Measurements from ENCODE around the gene ZC3H10. TPM values are rescaled to one million over a fixed set of nuclear protein-coding genes. Genes with fewer than 3 reads are reported as not detected.

The ZC3H10 gene
- total and polyA plus RNA-seq, 2 donors (not counting 3 experiments of a cell fraction or from before 2014, with no cell fraction given), result 2.6 to 10.1 TPM

GRCh38 chr12:56137853-56138571 lies 19.9 kb downstream of the ZC3H10 start:
- TF ChIP-seq EZH2 (IDR thresholded peaks at IDR 0.05; ENCODE audit: borderline replicate concordance, low read depth, low read length, severe bottlenecking), result no peak
- no peak for TF ChIP-seq POLR2AphosphoS5 (IDR thresholded peaks at IDR 0.05; ENCODE audit: insufficient read depth, low read depth, low read length)
- TF ChIP-seq MAX (IDR thresholded peaks at IDR 0.05; ENCODE audit: insufficient read depth, insufficient read length), result no peak
- no peak for TF ChIP-seq CTCF (IDR thresholded peaks at IDR 0.05; ENCODE audit: extremely low read depth in 1 of 2, insufficient read depth in 1 of 2, low read depth in 1 of 2, low read length in 2 of 2)
- TF ChIP-seq GATA2 (IDR thresholded peaks at IDR 0.05; ENCODE audit: insufficient read depth, insufficient read length, low read depth, low read length), result no peak
- no TSS peak for BruUV-seq (replicated peaks)
- peaks cover 5% of the 10 kb centered on the region for H3K4me1 ChIP-seq (ENCODE audit: control insufficient read depth, extremely low read depth, insufficient read depth, low read length)
- dilution Hi-C loops (cut with MboI; ENCODE audit: extremely low pct_ligation_motif_present, low sequenced_read_pairs) (no loop called here), intact Hi-C loops (cut with micrococcal nuclease) (no loop called here)
- no peaks in the 10 kb centered on the region for H3K27me3 ChIP-seq (ENCODE audit: control insufficient read depth in 2 of 2, insufficient read depth in 2 of 2, low read length in 2 of 2)
- POLR2A ChIA-PET, result interaction anchor here (0.6 kb wide), 1 partner anchor 25 kb away, joined by 3 read pairs; no protein-coding TSS in a partner anchor
- H3K27ac ChIP-seq (ENCODE audit: insufficient read depth, low read depth, low read length), result no peak overlapping the region
- peaks cover 23 to 50% of the 10 kb centered on the region in 2 experiments for H3K36me3 ChIP-seq (ENCODE audit: control insufficient read depth in 2 of 2, extremely low read depth in 1 of 2, insufficient read depth in 2 of 2, low read length in 2 of 2)
- no peak overlapping the region for H3K4me2 ChIP-seq (ENCODE audit: insufficient read depth, low read length)
- H3K9me1 ChIP-seq (replicated peaks; ENCODE audit: control insufficient read depth, extremely low read depth, insufficient read depth, low read length), result no peaks in the 10 kb centered on the region
- DNase-seq (ENCODE audit: low read depth, low spot score) (no peak), FAIRE-seq (no peak)
- H3K9ac ChIP-seq (replicated peaks; ENCODE audit: extremely low read depth, insufficient read depth, low read length), result no peak overlapping the region
- no peaks in the 10 kb centered on the region for H4K20me1 ChIP-seq (replicated peaks; ENCODE audit: control insufficient read depth, extremely low read depth, insufficient read depth, low read length)
- H2AFZ ChIP-seq (ENCODE audit: low read depth, low read length), result no peak overlapping the region
- H3K9me3 ChIP-seq (replicated peaks; ENCODE audit: control insufficient read depth, insufficient read depth, low read length), result no peaks in the 10 kb centered on the region
- H3K79me2 ChIP-seq (ENCODE audit: control insufficient read depth, insufficient read depth, low read length), result no peaks in the 10 kb centered on the region
- CTCF ChIA-PET, result interaction anchor here (0.8 kb wide), 1 partner anchor 10 kb away, joined by 3 read pairs; the partner anchor contains the start of gene ESYT1
- no peak overlapping the region for H3K4me3 ChIP-seq (replicated peaks in 1 of 3; ENCODE audit: insufficient read depth in 1 of 3, low read depth in 1 of 3, low read length in 3 of 3)

Data from endothelial cell of umbilical vein (primary cell).